AG04449 (cell line): ENCODE results near the gene LDB2.

ENCODE experiments used
- CTCF ChIA-PET: fragments of 350-600 bp; formaldehyde crosslinking; extraction: SDS; loops from one replicate; lab custom pipeline; 2021; ENCODE audit warnings: antibody characterized with exemption; lab: Yijun Ruan, JAX
- POLR2A ChIA-PET: fragments of 400-600, 350-600 bp; formaldehyde crosslinking; extraction: SDS; loops from one replicate; lab custom pipeline; 2020; ENCODE audit warnings: antibody characterized with exemption, inconsistent platforms; lab: Yijun Ruan, JAX
- DNase-seq: peaks from one replicate; pipeline ENCODE4 v3.0.0-alpha.2; 2010; ENCODE audit warnings: low read depth, low spot score
- H3K4me3 ChIP-seq: 2 replicates; pipeline ENCODE4 v1.5.1; 2011; ENCODE audit warnings: low read depth, mild to moderate bottlenecking, control low read depth, low read length
- TF ChIP-seq, protein P1 (sequence below): IDR thresholded peaks from one replicate; pipeline ENCODE4 v1.5.1; 2011; ENCODE audit warnings: mild to moderate bottlenecking, moderate library complexity, low read length, control low read depth, inconsistent platforms; ENCODE audit not compliant: insufficient read depth; ENCODE audit errors: missing control alignments

The LDB2 gene

DNA sequence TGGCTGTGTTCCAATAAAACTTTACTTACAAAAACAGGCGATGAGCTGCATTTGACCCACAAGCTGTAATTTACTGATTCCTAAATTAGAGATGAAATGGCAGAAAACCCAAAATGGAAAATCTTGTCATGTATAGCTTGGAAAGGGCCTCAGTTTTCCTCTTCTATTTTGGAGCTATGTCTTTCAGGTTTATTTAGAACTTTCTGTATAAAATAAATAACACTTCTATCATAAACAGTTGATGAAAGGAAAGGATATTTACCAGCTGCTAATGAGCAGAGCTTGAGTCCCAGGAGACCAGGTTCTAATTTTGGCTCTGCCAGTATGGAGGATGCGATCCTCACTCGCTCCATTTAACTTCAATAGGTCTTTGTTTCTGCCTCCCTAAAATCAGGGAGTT lies 213.5 kb downstream of the LDB2 start:
- no peak overlapping the region for H3K4me3 ChIP-seq
- DNase-seq, result no peak
- CTCF ChIA-PET, result interaction anchor here (0.9 to 1.2 kb wide), 3 partner anchors 14 to 213 kb away, joined by 3 read pairs; partner anchors contain the start of gene LDB2
- TF ChIP-seq, protein P1, sequence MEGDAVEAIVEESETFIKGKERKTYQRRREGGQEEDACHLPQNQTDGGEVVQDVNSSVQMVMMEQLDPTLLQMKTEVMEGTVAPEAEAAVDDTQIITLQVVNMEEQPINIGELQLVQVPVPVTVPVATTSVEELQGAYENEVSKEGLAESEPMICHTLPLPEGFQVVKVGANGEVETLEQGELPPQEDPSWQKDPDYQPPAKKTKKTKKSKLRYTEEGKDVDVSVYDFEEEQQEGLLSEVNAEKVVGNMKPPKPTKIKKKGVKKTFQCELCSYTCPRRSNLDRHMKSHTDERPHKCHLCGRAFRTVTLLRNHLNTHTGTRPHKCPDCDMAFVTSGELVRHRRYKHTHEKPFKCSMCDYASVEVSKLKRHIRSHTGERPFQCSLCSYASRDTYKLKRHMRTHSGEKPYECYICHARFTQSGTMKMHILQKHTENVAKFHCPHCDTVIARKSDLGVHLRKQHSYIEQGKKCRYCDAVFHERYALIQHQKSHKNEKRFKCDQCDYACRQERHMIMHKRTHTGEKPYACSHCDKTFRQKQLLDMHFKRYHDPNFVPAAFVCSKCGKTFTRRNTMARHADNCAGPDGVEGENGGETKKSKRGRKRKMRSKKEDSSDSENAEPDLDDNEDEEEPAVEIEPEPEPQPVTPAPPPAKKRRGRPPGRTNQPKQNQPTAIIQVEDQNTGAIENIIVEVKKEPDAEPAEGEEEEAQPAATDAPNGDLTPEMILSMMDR, result no peak
- POLR2A ChIA-PET, result no interaction called here

DNA sequence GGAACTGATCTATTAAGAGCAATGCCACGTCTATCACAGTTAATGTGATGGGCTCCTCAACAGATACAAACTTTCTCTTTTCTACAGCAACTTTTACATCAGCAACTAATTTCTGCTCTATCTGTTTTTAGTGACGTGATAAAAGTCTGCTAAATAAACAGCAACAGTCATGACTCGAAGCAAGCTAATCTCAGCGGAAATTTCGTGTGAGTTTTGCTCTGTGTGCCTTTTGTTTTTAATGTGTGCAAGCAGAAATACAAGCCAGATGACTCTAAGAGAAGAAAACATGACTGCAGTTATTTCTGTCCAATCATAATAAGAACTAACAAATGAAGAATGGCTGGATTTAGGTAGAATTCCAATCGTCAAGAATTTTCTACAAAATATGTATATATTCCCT lies 214.3 kb downstream of the LDB2 start:
- ChIA-PET POLR2A (no interaction called here), CTCF (interaction anchor here (0.9 to 1.7 kb wide), 4 partner anchors 13 to 785 kb away, joined by 3 to 4 read pairs (median 3); partner anchors contain the start of gene LDB2)
- no peak overlapping the region for H3K4me3 ChIP-seq
- DNase-seq, result peak; percentile 83
- TF ChIP-seq, protein P1, result no peak

DNA sequence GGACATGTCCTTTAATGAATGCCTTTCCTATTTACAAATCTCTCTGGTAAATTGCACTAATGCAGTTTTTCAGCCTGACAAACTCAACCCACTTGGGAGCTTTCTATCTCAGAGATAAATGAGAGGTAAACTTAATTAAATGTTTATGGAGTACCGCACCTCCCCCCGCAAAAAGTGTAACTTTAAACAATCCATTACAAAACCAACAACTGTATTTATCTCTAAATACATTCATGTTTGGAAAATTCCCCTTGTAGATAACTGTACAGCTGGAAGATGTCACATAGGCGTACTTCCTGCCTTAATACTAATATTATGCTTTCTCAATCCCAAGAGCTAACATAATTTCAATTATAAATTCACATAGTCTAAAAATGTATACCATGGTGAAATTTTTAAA lies 215.5 kb downstream of the LDB2 start:
- POLR2A ChIA-PET, result no interaction called here

DNA sequence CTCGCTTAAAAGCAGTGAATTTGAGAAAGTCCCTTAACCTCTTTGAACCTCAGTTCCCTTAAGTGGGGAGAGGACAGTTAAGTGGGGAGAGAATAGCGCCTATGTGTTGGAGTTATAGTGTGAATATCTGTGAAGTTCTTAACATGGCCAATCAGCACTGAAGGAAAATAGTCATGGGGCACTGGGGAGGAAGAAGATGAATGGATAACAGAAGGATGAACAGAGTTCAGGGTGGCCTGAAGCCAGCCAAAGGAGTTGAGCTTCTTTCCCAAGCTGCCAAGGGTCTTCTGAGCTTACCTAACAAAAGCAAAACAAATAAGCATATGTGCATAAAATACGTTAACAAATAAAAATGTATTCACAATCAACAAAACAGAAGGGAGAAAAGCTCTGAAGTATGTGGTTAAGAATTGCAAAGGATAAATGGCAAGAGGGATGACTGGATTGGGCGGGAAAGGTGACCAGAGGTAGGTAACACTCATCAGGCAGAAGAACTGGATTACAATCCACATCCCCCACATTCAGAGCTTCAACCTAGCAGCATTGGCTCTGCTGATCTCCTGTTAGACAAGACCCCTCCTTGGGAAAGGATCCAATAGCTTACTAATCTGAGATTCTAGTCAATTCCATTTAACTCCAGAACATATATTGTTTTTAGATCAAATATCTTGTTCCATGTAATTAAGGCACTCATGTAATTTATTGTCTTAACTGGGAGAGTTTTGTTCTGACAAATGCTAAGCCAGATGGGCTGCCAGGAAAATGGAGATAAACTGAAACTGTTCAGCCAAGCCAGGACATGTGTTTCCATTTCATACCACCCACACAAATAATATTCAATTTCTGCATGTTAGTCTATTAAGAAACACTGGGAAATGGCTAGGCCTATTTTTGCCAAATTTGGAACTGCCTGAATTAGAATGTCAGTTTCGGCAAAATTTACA lies 221.2 kb downstream of the LDB2 start:
- TF ChIP-seq, protein P1, result no peak
- CTCF ChIA-PET, result interaction anchor here (1.4 kb wide), 1 partner anchor 770 kb away, joined by 3 read pairs; no protein-coding TSS in a partner anchor
- POLR2A ChIA-PET, result no interaction called here
- no peak for DNase-seq
- H3K4me3 ChIP-seq, result no peak overlapping the region

More for the DNA sequence above, 215.5 kb downstream of the LDB2 start:
- DNase-seq, result no peak
- CTCF ChIA-PET, result interaction anchor here (1.1 to 1.7 kb wide), 4 partner anchors 10 to 786 kb away, joined by 3 to 4 read pairs (median 4); no protein-coding TSS in a partner anchor
- H3K4me3 ChIP-seq, result no peak overlapping the region
- TF ChIP-seq, protein P1, result no peak

DNA sequence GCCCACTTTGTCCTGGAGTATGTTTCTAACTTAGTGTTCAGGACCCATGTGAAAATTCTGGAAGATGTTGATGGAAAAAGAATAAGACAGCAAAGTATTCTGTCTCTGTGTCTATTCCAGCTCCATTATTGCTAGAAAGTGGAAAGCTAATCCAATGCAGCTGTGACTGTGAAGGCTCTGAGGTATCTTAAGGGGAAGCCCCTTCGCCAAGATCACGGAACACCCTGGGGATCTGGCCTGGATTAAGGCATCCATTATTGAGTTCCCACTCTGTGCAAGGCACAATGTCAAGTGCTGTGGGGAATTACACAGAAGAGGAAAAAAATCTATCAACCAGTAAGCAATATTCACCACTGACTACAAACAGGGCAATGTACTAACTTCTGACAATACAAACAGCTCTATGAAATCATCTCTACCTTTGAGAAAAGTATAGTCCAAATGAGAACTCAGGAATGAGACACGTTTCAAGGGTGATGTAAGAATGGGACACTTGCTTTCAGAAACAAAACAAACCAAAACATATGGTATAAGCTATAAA lies 222.1 kb downstream of the LDB2 start:
- no peak for DNase-seq
- ChIA-PET POLR2A (no interaction called here), CTCF (interaction anchor here (0.6 to 1.4 kb wide), 2 partner anchors 11 to 771 kb away, joined by 3 read pairs; no protein-coding TSS in a partner anchor)
- TF ChIP-seq, protein P1, result no peak
- no peak overlapping the region for H3K4me3 ChIP-seq

DNA sequence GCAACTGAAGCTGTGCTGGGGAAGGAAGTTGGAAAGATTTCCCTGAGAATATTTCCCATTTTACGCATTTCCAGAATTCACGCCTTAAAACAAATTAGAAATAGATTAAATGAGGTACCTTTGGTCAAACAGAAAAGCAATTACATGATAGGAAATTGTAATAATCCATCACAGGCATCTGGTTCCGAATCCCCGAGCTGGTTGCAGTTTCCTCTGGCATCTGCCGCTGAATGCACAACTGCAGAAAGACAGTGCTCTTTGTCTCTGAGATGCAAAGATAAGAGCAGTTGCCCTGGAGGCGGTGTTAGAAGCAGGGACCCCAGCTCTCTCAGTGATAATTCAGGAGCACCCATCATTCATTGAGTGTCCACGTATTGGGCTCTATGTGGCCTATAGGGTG lies 224.4 kb downstream of the LDB2 start:
- no peak for DNase-seq
- TF ChIP-seq, protein P1, result no peak
- no peak overlapping the region for H3K4me3 ChIP-seq
- ChIA-PET POLR2A (no interaction called here), CTCF (no interaction called here)
